Left hindlimb (tissue), 1 donor: ENCODE results near the gene NUMA1.

Experiments
- DNase-seq: peaks from one replicate; pipeline ENCODE4 v3.0.0-alpha.2; 2018

The NUMA1 gene

DNA sequence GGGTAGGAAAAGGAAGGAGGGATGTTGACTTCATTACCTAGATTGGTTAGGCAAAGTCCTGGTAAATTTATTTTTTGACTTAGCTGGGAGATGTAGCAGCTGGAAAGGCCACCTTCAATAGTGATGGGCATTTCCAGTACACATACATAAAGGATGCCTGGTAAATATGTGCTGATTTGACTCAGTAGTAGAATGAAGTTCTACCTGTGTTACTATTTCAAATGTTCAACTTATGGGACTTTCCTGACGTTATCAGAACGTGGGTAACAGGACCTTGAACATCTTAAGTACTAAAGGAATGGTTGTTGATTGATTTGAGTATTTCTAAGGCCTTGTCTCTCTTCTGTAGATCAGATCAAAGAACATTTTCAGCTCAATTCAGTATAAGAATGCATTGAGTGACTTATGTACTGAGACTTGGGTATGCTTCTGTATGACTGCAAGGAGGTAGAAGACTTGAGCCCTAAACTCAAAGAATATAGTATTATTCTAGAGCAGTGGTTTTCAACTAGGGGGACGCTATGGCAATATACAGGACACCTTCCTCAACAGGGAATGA is 124.4 kb downstream of the NUMA1 start:
- no peak for DNase-seq
